ENCODE measurements around the gene PRDM7.
"Not testable (repeated sequence)": the region's sequence is repeated elsewhere in the genome, so short reads cannot be mapped to it uniquely, and the experiment has no call there.

The PRDM7 gene

DNA sequence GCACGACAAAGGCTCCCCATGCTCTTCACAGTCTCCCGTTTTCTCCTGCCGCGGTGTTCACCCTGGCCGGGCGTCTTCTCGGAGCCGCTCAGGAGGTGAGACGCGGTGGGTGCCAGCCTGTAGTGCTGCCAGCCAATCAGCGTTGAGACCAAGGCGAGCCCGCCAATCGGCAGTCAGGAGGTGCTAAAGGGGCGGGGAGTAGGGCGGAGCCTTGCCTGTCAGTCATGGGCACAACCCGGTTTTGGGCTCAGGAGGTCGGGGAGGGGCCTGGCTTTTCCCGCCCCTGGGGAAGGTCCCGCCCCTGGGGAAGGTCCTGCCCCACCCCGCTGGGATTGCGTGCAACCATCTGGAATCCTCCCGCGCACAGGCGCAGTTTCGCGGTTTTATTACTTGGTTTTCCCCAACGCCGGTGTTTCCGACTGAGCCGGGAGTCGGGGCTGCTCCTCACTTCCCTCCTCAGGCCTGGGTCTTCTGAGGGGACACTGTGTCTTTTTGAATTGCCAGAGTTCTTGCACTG, at the start of gene PRDM7:
TSS of gene PRDM7 (minus strand) at position 92 of the 517 bp plus-strand sequence. CDS start 1,421 bp downstream, outside the sequence.
- peak; percentile 81 for DNase-seq (ENCODE audit: low read depth)

DNA sequence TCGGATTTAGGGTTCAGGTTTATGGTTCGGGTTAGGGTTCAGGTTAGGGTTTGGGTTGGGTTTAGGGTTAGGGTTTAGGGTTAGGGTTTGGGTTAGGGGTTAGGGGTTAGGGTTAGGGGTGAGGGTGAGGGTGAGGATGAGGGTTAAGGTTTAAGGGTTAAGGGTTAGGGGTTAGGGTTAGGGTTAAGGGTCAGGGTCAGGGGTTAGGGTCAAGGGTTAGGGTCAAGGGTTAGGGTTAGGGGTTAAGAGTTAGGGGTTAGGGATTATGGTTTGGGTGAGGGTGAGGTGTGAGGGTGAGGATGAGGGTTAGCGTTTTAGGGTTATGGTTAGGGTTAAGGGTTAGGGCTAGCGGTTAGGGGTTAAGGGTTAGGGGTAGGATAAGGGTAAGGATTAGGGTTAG, 44.7 kb upstream of the PRDM7 start:
- DNase-seq (ENCODE audit: low read depth): not testable (repeated sequence)

DNA sequence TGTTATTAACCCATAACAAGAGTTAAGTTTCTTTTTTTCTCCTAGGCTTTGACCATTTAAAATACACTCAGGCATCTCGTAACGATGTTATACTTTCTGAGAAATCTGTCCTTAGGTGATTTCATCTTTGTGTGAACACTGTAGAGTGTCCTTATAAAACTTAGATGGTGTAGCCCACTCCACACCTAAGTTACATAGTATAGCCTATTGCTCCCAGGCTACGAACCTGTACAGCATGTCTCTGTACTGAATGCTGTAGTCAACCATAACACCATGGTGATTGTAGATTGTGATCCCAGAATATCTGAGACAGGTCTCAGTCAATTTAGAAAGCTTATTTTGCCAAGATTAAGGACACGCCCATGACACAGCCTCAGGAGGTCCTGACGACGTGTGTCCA, 30.5 kb upstream of the PRDM7 start:
- DNase-seq (ENCODE audit: low read depth): not testable (repeated sequence)

DNA sequence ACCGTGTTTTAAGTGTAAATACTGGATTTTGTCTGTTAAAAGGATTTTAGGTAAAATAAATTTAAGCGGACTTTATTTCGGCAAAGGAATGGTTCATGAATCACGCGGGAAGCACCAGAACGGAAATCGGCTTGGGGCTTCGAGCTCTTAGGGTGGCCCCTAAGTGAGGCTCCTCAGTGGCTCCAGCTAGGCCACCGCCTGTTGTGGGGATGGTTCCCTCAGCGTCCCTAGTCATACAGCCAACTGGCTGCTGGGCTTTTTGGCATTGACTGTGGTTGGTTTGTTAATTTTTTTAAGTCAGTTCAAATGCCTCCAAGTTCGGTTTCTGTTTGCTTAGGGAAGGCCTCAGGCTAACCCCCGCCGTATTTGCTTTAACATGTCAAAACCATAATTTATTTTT, 29.9 kb upstream of the PRDM7 start:
- DNase-seq (ENCODE audit: low read depth): not testable (repeated sequence)

DNA sequence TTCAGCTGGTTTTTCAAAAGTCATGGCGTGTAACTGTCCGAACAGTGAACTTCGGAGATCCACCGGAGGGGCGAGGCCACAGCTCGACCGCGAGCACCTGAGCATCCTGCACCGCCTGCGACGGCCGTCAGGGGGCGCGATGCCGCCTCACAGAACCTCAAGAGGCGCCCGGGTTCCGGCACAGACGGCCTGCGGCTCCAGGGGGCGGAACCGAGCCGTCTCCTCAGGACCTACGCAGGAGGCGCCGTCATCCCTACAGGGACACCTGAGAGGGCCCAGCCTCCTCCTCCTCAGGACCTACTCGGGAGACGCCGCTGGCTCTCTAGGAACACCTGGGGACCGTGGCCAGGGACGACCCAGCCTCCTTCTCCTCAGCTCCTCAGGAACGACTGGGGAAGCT, 29.1 kb upstream of the PRDM7 start:
- DNase-seq (ENCODE audit: low read depth): not testable (repeated sequence)

DNA sequence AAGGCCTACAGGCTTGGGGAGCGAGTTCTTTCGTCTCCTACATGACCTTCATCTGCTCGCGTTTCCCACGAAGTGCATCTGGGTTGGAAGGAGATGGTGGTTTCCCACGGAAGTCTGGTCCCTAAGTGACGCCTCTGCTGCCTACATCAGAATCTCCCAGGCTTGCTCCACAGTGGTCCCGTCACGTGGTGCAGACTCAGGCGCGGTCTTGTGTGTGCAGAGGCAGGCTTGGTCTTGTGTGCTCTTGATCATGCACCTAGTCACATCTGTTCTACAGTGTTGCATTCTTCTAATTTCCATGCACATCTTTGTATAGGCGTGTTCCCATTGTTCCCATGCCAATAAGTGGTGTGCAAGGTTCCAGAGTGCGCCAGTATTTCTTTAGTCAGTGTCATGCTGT, 27.6 kb upstream of the PRDM7 start:
- not testable (repeated sequence) for DNase-seq (ENCODE audit: low read depth)

DNA sequence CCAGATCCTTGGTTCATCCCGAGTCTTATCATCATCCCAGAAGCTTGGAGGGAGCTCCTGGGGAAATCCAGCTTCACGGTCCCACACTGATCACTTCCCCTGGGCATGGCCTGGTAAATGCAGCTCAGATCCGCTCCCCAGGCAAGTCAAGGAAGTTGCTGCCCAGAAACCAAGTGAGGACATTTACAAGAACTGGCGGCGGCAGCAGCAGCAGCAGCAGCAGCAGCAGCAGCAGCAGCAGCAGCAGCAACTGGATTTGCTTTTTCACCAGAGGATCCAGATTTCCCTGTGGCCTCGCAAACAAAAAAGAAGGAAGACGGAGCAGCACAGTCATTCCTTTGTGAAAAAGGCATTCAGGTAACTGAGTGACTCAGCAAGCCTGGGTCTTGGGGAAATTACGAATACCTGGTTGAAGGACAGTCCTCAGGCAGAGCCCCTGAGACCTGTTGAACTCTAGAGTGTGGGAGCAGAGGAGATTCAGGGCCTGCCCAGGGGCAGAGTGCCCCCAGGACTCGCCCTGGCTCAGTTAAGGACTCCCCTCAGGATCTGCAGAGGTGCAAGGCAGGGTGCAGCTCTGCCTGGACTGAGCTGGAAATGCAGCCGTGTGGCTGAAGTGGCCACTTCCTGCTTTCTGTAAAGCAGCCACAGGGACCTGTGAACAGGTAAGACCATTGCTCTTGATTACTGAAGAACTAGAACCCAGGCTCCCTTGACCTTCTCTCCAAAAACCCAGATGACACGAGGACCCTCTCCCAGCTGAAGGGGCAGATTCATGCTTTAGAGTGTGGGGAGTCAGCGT, 25.2 kb upstream of the PRDM7 start:
- not testable (repeated sequence) for DNase-seq (ENCODE audit: low read depth)

DNA sequence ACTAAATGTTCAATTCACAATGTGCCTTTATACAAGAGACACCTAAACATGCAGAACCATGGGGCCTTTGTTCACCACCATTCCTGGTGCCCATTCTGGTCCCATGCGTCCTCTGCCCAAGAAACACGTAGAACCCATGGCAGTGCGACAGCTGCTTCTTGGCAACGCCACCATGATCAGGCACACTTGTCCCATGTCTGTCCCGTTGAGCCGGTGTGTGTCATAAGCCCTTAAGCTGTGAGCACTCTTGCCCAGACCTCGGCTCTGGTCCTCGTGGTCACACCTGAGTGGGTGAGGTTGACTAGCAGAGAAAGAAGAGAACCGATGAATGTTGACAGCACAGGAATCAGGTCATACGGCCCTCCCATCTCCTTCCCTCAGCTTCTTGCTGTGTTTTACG, 24.2 kb upstream of the PRDM7 start:
- not testable (repeated sequence) for DNase-seq (ENCODE audit: low read depth)

DNA sequence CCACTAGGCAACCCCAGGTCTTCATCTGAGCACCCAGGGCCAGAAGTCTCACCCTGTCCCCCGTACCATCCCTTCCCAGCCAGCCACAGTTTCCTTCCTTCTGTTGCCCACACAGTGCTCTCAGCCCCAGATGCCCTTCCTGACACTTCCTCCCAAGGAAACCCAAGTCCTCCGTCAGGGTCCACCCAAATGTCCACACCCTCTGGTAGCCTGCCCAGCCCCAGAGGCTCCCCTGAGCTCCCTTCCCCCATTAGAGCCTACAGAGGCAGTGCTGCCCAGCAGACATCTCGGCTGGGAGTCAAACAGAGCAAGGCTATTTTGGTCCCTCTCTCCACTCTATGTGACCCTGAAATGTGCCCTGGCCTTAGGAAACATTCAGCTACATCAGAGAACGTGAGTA, 23.7 kb upstream of the PRDM7 start:
- DNase-seq (ENCODE audit: low read depth): not testable (repeated sequence)

DNA sequence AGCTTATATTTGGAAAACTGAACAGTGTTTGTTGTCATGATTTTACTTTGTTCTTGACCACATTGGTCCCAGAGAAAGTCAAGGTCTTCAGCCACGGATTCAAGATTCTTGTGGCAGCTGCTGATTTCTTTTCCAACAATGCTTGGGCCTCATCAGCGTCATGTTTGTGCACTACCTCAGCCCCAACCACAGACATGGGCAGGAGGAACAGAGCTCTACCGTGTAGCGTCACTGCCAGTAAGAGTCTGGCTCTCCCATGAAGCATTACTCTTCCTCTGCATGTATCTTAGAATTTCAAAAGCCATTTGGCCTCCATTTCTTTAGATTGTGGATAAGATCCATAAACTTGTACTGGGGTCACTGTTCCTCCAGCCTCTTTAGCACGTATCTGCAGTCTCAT, 23.1 kb upstream of the PRDM7 start:
- not testable (repeated sequence) for DNase-seq (ENCODE audit: low read depth)

DNA sequence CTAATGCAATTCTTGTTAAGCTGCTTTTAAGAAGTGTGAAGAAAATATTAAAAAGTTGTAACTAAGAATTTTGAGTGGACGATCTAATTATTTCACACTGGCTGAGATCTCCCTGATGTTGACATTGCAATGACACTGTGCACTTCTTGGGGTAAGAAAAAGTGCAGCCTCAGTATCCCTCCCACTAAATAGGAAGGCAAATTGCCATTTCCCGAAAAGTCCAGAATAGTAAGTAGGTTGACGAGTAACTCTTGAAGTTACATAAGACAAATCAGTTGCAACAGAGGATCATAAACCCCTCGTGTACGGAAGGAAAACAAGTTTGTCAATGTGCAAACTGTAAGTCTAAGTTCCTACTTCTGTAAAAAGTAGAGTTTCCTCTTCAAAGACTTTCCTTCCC, 21.8 kb upstream of the PRDM7 start:
- not testable (repeated sequence) for DNase-seq (ENCODE audit: low read depth)

DNA sequence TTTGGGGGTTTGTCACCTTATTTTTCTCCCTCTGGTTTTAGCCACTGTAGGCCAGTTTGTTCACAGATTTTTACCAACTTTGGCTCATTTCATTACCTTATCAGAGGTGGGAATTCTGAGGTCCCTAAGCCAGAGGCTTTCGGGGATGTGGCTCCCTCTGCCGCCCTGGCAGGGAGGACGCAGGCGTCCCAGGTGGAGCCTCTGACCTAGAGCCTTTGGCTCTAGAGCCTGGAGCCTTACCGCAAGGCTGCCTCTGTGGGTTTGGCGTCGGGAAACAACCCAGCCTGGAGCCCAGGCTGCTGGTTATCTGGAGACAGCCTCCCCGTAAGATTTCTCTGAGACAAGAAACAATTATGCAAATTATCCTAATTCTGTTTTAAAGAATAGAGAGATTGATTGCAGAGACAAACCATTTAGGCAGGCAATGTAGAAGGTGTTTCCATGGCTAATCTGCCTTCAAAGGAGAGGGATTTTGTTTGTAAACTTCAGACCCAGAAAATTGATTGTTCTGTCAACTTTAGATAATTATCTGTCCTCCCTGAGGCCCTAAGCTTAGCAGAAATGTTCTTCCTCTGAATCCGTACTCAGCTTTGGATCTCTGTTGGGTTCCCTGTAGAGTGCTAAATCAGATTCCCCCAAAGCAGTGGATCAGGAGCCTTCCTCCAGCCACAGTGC, 20.0 kb upstream of the PRDM7 start:
- DNase-seq (ENCODE audit: low read depth): not testable (repeated sequence)

DNA sequence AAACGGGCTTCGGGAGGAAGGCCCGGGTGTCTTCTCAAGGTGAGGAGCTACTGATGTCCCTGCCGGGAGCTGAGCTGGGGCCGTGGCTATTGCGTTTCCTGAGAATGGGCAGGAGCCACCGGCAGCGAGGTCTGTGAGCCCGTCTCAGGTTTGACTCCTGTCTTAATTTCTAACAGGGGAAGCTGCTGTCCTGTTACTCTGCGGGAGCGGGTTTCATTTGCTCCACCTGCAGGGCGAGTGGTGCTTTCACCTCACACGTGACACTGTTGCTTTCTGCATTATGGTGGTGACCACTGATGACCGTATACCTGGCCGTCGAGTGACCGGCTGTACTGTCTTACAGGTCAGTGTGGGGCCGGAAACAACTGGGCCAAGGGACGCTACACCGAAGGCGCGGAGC, 17.7 kb upstream of the PRDM7 start:
- DNase-seq (ENCODE audit: low read depth): not testable (repeated sequence)

DNA sequence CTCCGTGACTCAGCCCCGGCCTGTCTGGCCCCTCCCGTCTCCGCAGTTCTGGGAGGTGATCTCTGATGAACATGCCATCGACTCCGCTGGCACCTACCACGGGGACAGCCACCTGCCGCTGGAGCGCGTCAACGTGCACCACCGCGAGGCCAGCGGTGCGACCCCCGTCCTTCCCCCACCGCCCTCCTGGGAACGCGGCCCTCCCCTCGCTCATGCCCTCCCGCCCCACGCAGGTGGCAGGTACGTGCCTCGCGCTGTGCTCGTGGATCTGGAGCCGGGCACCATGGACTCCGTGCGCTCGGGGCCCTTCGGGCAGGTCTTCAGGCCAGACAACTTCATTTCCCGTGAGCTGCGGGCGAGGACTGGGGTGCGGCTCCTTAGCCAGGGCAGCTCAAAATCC, 17.2 kb upstream of the PRDM7 start:
- DNase-seq (ENCODE audit: low read depth): not testable (repeated sequence)

DNA sequence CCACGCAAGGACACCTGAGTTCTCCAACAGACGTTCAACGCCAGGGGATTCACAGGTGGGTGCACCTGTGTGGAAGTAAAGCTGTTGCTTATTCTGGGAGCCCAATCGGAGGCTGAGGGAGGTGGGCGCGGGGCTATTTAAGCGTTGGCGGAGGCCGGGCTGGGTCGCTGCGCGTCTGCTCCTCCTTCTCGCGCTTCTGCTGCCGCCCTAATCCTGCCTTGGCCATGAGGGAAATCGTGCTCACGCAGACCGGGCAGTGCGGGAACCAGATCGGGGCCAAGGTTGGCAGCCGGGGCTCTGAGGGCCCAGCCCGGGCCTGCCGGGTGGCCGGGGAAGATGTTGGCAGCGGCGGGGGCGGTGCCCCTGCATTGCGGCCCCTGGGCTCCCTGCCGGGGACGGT, 16.7 kb upstream of the PRDM7 start:
- DNase-seq (ENCODE audit: low read depth): not testable (repeated sequence)

DNA sequence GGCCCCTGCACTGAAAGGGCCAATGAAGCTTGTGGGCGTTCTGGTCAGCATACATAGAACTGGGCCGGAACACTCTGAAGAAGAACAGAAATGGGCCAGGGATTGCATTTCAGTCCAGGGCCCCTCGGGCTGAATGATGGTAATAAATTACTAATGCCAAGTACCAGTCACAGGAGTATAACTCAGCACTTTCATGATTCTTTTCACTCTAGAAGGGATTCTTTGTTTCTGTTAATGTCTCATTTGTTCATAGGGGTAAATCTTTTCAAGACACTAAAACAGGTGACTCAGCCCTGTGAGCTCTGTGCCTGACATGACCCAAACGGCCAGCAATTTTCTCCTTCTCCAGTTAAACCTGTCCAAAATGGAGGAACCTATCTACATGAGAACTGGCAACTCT, 15.7 kb upstream of the PRDM7 start:
- DNase-seq (ENCODE audit: low read depth): not testable (repeated sequence)

DNA sequence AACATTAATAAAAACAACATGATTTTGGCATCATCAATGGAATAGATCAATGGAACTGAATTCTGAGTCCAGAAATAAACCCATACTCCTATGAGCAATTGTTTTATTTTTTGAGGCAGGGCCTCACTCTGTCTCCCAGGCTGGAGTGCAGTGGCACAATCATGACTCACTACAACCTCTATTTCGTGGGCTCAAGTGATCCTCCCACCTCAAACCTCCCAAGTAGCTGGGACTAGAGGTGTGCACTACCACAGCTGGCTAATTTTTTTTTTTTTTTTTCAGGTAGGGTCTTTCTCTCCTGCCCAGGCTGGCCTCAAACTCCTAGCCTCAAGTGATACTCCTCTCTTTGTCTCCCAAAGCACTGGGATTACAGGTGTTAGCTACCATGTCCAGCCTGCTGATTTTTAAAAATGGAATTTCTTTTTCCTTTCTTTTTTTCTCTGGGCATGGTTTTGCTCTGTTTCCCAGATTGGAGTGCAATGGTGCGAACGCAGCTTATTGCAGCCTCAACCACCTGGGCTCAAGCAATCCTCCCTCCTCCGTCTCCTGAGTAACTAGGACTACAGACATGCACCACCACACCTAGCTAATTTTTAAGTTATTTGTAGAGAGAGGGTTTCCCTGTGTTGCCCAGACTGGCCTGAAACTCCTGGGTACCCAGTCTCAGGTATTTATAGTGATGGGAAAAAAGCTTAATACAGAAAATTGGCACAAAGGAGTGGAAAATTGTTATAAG, 7.3 kb upstream of the PRDM7 start:
- no peak for DNase-seq (ENCODE audit: low read depth)

DNA sequence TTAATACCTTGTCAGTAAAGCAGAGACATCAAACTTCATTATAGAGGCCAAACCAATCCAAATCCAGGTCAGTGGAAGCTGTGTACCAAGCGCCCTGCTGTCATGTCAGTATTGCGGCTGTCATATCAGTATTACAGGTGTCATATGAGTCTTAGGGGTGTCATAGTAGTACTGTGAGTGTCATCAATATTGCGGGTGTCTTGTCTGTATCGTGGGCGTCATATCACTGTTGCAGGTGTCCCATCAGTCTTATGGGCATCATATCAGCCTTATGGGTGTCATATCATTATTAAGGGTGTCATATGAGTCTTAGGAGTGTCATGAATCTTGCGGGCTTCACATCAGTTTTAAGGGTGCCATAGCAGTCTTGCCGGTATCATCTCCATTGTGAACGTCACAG, 6.0 kb upstream of the PRDM7 start:
- no peak for DNase-seq (ENCODE audit: low read depth)

DNA sequence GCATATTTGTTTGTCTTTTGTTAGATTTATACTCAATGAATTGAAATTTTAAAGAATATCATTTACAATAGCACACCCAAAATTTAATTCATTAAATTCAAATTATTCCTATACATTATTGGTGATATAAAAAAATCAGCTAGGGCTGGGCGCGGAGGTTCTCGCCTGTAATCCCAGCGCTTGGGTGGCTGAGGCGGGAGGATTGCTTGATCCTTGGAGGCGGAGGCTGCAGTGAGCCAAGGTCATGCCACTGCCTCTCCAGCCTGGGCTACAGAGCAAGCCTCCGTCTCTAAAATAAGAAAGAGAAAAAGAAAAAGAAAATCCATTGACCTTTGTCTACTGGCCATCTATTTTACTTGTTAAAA, 4.5 kb upstream of the PRDM7 start:
- no peak for DNase-seq (ENCODE audit: low read depth)

DNA sequence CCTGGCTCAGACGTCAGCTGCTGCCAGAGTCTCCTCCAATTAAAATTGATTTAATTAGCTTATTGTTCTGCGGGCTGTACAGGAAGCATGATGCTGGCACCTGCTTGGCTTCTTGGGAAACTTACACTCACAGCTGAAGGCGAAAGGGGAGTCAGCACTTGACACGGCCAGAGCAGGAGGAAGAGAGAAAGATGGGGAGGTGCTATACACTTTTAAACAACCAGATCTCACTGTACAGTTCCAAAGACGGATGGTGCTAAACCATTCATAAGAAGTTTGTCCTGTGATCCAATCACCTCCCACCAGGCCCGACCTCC, 1.4 kb upstream of the PRDM7 start:
- DNase-seq (ENCODE audit: low read depth): no peak

DNA sequence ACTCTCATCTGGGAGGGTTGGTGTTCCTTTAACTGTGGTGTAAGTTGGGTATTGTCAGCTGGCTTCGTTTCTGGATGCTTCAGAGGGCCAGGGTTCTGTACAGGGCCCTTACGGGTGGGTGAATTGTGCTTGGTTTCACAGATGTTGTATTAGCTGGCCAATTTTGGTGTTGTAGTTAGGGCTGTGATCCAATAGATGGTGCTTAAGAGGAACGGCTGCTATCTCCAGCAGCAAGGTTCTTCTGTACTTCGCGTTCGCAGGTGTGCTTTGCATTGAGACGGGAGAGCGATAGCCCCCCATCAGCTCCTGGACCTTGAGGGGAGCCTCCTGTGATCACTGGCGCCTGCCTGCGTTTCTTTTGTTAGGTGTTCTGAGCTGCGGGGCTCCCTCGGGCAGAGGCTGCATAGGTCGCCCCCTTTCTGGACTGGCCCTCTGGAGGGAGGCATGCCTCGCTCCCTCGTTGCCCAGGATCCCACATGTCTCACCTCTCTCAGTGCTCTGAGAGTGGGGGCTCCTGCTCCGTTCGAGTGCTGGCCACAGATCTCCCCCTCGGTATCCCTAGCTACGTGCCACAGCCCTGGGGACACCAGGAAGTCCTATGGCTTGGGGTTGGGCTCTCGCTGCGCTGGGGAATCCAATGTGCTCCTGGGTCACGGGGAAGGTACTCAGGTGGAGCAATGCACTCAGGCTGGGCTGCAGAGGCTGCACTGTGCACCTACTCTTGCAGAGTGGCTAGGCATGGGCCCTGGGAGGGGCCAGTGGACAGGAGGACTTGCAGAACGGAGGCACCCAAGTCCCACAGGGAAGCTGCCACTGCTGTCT, 837 bp upstream of the PRDM7 start:
- no peak for DNase-seq (ENCODE audit: low read depth)
